ENCODE results near the gene HBB. TPM values are rescaled to one million over a fixed set of nuclear protein-coding genes. Genes with fewer than 3 reads are reported as not detected.

HBB gene
- total RNA-seq, 1 donor from 2014 or later, result not detected

DNA sequence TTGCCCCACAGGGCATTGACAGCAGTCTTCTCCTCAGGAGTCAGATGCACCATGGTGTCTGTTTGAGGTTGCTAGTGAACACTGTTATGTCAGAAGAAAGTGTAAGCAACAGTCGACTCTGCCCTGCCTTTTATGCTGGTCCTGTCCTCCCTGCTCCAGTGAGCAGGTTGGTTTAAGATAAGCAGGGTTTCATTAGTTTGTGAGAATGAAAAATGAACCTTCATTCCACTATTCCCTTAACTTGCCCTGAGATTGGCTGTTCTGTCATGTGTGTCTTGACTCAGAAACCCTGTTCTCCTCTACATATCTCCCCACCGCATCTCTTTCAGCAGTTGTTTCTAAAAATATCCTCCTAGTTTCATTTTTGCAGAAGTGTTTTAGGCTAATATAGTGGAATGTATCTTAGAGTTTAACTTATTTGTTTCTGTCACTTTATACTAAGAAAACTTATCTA, 7.5 kb upstream of the HBB start, which contains the start of gene HBD:
HBD (minus strand) TSS at position 103 of the 454 bp plus-strand sequence; CDS start at position 53, 50 bp downstream.
- H3K27me3 Mint-ChIP-seq (ENCODE audit: unreplicated experiment), result no peaks in the 10 kb centered on the region
- no peaks in the 10 kb centered on the region for H3K9me3 Mint-ChIP-seq (ENCODE audit: unreplicated experiment)
- H3K27ac Mint-ChIP-seq (ENCODE audit: unreplicated experiment), result no peak within 1 kb of the TSS
- H3K36me3 Mint-ChIP-seq (ENCODE audit: low read depth, unreplicated experiment), result no peaks in the 10 kb centered on the region
- TF ChIP-seq, protein P1, sequence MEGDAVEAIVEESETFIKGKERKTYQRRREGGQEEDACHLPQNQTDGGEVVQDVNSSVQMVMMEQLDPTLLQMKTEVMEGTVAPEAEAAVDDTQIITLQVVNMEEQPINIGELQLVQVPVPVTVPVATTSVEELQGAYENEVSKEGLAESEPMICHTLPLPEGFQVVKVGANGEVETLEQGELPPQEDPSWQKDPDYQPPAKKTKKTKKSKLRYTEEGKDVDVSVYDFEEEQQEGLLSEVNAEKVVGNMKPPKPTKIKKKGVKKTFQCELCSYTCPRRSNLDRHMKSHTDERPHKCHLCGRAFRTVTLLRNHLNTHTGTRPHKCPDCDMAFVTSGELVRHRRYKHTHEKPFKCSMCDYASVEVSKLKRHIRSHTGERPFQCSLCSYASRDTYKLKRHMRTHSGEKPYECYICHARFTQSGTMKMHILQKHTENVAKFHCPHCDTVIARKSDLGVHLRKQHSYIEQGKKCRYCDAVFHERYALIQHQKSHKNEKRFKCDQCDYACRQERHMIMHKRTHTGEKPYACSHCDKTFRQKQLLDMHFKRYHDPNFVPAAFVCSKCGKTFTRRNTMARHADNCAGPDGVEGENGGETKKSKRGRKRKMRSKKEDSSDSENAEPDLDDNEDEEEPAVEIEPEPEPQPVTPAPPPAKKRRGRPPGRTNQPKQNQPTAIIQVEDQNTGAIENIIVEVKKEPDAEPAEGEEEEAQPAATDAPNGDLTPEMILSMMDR (IDR thresholded peaks at IDR 0.05; ENCODE audit: unreplicated experiment), result no peak
- no peaks in the 10 kb centered on the region for H3K4me1 Mint-ChIP-seq (ENCODE audit: unreplicated experiment)
- no peak within 1 kb of the TSS for H3K4me3 Mint-ChIP-seq (ENCODE audit: unreplicated experiment)
- no peak for DNase-seq (ENCODE audit: low spot score)

DNA sequence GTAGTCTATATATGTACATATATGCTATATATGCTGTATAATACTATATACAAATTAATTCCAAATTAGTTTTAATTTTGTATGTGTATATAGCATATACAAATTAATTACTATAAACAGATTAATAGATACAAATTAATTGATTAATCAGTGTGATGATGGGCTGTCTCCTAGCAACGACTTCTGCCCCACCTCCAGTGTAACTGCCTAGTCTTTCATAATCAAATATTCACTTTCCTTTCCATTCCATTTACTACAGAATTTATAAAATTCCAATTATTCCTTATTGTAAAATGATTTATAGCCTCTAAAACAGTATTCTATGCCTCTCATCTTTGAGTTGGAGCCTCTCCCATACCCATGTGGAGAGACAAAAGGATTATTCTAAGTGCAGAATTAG, 6.4 kb upstream of the HBB start:
- Mint-ChIP-seq H3K4me3 (ENCODE audit: unreplicated experiment) (no peak overlapping the region), H3K4me1 (ENCODE audit: unreplicated experiment) (no peaks in the 10 kb centered on the region), H3K27me3 (ENCODE audit: unreplicated experiment) (no peaks in the 10 kb centered on the region), H3K9me3 (ENCODE audit: unreplicated experiment) (no peaks in the 10 kb centered on the region), H3K27ac (ENCODE audit: unreplicated experiment) (no peak overlapping the region), H3K36me3 (ENCODE audit: low read depth, unreplicated experiment) (no peaks in the 10 kb centered on the region)
- TF ChIP-seq, protein P1 (IDR thresholded peaks at IDR 0.05; ENCODE audit: unreplicated experiment), result no peak
- DNase-seq (ENCODE audit: low spot score), result no peak

DNA sequence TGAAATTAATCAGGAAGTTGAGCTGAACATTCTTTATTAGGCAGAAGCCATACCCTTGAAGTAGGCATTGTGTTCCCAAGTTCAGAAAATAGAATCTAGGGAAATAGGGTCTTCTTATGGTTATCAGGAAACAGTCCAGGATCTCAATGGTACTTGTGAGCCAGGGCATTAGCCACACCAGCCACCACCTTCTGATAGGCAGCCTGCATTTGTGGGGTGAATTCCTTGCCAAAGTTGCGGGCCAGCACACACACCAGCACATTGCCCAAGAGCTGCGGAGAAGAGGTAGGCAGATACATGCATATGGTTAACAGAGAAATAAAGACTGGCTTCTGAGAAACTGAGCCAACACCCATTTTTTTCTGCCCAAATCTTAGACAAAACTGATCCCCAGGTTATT, 6.0 kb upstream of the HBB start:
- no peak overlapping the region for H3K4me3 Mint-ChIP-seq (ENCODE audit: unreplicated experiment)
- H3K9me3 Mint-ChIP-seq (ENCODE audit: unreplicated experiment), result no peaks in the 10 kb centered on the region
- H3K27me3 Mint-ChIP-seq (ENCODE audit: unreplicated experiment), result no peaks in the 10 kb centered on the region
- no peaks in the 10 kb centered on the region for H3K36me3 Mint-ChIP-seq (ENCODE audit: low read depth, unreplicated experiment)
- H3K27ac Mint-ChIP-seq (ENCODE audit: unreplicated experiment), result no peak overlapping the region
- TF ChIP-seq, protein P1 (IDR thresholded peaks at IDR 0.05; ENCODE audit: unreplicated experiment), result no peak
- H3K4me1 Mint-ChIP-seq (ENCODE audit: unreplicated experiment), result no peaks in the 10 kb centered on the region
- DNase-seq (ENCODE audit: low spot score), result no peak

DNA sequence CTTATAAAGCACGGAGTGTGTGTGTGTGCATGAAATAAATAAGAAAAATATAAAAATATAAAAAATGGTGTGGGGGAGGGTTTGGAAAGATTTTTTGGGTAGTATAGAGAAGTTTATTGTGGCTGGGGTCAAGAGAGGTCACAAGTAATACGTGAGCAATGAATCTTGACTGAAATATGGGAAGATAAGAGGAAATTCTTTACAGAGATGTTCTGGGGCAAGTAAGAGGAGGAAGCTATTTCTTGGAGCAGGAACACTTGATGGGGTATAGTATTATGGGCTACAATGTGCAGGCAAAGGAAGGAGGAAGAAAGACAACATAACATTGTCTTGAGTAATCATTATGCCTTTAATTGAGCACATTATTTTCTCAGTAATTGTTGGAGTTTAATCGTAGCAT, 5.3 kb upstream of the HBB start:
- Mint-ChIP-seq H3K4me1 (ENCODE audit: unreplicated experiment) (no peaks in the 10 kb centered on the region), H3K4me3 (ENCODE audit: unreplicated experiment) (no peak overlapping the region), H3K27ac (ENCODE audit: unreplicated experiment) (no peak overlapping the region), H3K36me3 (ENCODE audit: low read depth, unreplicated experiment) (no peaks in the 10 kb centered on the region), H3K9me3 (ENCODE audit: unreplicated experiment) (no peaks in the 10 kb centered on the region), H3K27me3 (ENCODE audit: unreplicated experiment) (no peaks in the 10 kb centered on the region)
- no peak for DNase-seq (ENCODE audit: low spot score)
- TF ChIP-seq, protein P1 (IDR thresholded peaks at IDR 0.05; ENCODE audit: unreplicated experiment), result no peak

DNA sequence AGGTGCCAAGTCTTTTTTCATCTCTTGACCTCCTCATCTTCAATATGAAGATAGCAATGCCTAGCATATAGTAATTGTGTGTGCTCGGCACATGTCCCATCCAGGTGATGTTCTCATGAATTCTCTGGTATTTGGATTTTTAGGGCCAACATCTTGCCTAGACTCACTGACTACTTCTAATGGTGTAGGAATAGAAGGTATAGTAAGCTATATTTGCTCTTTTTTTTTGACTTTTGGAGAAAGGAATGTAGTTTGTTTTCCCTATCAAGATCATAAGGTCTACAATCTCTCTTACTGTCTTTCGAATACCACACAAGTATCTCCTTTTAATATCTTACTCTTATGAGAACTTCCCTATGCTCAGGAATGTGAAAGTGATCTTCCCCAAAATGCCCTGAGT, 4.2 kb upstream of the HBB start:
- Mint-ChIP-seq H3K36me3 (ENCODE audit: low read depth, unreplicated experiment) (no peaks in the 10 kb centered on the region), H3K27me3 (ENCODE audit: unreplicated experiment) (no peaks in the 10 kb centered on the region), H3K4me1 (ENCODE audit: unreplicated experiment) (no peaks in the 10 kb centered on the region), H3K9me3 (ENCODE audit: unreplicated experiment) (no peaks in the 10 kb centered on the region), H3K27ac (ENCODE audit: unreplicated experiment) (no peak overlapping the region), H3K4me3 (ENCODE audit: unreplicated experiment) (no peak overlapping the region)
- DNase-seq (ENCODE audit: low spot score), result no peak
- TF ChIP-seq, protein P1 (IDR thresholded peaks at IDR 0.05; ENCODE audit: unreplicated experiment), result no peak

Measured in endothelial cell (in vitro differentiated cells).